Measurements from ENCODE around the gene IFITM10.

DNA sequence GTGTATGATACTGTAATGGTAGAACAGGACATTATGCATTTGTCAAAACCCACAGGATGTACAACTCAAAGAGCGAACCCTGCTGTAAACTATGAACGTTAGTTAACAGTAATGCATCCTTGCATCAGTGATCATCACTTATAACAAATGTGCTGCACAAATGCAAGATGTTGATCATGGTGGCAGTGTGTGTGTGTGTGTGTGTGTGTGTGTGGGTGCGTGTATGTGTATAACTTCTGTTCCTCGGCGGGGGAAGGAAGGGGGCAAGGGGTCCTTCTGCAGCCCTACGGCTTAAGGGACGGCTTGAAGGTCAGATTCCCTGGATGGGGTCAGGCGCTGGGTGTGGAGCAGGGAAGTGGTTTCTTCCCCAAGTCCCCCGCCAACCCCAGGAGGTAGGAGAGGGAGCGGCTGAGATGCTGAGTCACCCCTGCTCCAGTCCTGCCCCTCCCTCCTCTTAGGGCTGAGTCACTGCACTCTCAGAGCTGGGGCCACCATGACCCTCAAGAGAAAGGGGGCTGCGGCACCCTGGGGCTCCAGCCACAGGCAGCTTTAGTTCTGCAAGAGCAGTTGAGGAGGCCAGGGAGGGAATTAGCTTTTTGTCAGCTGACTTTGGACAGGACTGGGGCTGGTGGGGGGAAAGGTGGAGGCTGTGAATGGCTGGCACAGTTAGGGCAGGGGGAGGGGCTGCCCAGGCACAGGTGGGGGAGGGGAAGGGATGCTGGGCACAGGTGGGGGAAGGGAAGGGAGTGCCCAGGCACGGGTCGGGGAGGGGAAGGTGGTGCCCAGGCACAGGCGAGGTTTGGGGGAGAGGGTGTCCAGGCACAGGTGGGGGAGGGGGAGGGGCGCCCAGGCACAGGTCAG is 22.1 kb upstream of the IFITM10 start:
- TF ChIP-seq, protein P1, sequence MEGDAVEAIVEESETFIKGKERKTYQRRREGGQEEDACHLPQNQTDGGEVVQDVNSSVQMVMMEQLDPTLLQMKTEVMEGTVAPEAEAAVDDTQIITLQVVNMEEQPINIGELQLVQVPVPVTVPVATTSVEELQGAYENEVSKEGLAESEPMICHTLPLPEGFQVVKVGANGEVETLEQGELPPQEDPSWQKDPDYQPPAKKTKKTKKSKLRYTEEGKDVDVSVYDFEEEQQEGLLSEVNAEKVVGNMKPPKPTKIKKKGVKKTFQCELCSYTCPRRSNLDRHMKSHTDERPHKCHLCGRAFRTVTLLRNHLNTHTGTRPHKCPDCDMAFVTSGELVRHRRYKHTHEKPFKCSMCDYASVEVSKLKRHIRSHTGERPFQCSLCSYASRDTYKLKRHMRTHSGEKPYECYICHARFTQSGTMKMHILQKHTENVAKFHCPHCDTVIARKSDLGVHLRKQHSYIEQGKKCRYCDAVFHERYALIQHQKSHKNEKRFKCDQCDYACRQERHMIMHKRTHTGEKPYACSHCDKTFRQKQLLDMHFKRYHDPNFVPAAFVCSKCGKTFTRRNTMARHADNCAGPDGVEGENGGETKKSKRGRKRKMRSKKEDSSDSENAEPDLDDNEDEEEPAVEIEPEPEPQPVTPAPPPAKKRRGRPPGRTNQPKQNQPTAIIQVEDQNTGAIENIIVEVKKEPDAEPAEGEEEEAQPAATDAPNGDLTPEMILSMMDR (IDR thresholded peaks at IDR 0.05): no peak
- TF ChIP-seq POLR2A (IDR thresholded peaks at IDR 0.05; ENCODE audit: low read depth): no peak

Measured in esophagus muscularis mucosa (tissue), 3 donors.